NCI-H69 (cell line): ENCODE measurements around the gene LRP2.

Experiments used
- DNase-seq: peaks from one replicate; lab custom pipeline; 2025; lab: John Stamatoyannopoulos, UW

The LRP2 gene

GRCh38 chr2:169090133-169090820, 272.1 kb downstream of the LRP2 start:
- DNase-seq = peak; percentile 20

GRCh38 chr2:169089182-169089581, 273.2 kb downstream of the LRP2 start:
- peak; percentile 46 for DNase-seq

GRCh38 chr2:169087757-169088379, 274.5 kb downstream of the LRP2 start:
- DNase-seq = no peak

- DNase-seq = peak; percentile 1
Observed at GRCh38 chr2:169086893-169087467, 275.4 kb downstream of the LRP2 start.

GRCh38 chr2:169082995-169083394, 279.3 kb downstream of the LRP2 start:
- DNase-seq = no peak

GRCh38 chr2:169081551-169081950, 280.8 kb downstream of the LRP2 start:
- no peak for DNase-seq

- no peak for DNase-seq
Observed at GRCh38 chr2:169080250-169081069, 281.9 kb downstream of the LRP2 start.

- no peak for DNase-seq
Observed at GRCh38 chr2:169077674-169078240, 284.6 kb downstream of the LRP2 start.
